ENCODE results near the gene PRLHR.

The PRLHR gene

DNA sequence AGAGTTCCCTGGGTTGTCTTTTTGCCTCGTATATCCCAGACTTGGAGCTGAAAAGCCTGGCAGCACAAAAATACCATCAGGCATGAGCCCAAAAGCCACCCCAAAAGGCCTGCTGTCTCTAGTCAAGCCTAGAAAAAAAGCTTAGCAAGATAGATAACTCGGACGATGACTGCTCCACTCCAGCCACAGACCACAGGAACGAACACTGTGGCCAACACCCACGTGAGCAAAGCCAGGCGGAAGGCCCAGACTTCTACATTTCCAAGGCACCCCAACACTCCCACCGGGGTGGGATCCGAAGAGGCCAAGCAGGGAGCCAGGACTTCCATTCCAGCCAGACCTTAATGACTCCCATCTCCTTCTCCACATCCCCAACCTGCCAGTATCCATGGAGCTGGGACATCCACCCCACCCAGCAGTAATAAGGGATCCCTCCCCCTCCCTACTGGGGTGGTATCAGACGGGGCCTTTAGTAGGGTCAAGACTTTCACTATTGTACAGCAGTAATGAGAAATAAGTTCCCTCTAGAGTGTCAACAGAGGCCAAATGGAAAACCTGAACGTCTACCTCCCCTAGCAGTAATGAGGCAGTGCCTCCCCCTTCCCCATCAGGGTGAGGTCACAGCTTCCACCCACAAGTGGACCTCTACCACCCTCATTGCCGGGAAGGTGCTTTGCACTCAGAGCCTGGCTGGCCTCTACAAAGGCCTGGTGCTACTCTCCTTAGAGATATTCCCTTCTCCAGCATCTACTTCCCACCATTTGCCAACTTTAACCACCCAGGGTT is 23.0 kb downstream of the PRLHR start:
- H3K4me3 ChIP-seq (ENCODE audit: low read length), result no peak overlapping the region
- H3K27me3 ChIP-seq (ENCODE audit: control insufficient read depth, insufficient read depth, low read length), result no peaks in the 10 kb centered on the region
- H3K27ac ChIP-seq (ENCODE audit: low read length), result no peak overlapping the region
- H3K9me3 ChIP-seq (ENCODE audit: control insufficient read depth, insufficient read depth, low read length), result no peaks in the 10 kb centered on the region
- DNase-seq (ENCODE audit: low read depth, low spot score), result no peak
- WGBS (ENCODE audit: insufficient coverage, insufficient read length), result no CpG with 5 or more reads among the region's 11 CpGs
- H3K36me3 ChIP-seq (ENCODE audit: control insufficient read depth, insufficient read depth, low read length), result no peaks in the 10 kb centered on the region
- H3K4me1 ChIP-seq (ENCODE audit: control insufficient read depth, insufficient read depth, low read length), result no peaks in the 10 kb centered on the region

- Histone ChIP-seq H3K4me1 (ENCODE audit: control insufficient read depth, insufficient read depth, low read length) (no peaks in the 10 kb centered on the region), H3K27me3 (ENCODE audit: control insufficient read depth, insufficient read depth, low read length) (no peaks in the 10 kb centered on the region), H3K36me3 (ENCODE audit: control insufficient read depth, insufficient read depth, low read length) (no peaks in the 10 kb centered on the region), H3K27ac (ENCODE audit: low read length) (no peak overlapping the region), H3K9me3 (ENCODE audit: control insufficient read depth, insufficient read depth, low read length) (no peaks in the 10 kb centered on the region), H3K4me3 (ENCODE audit: low read length) (no peak overlapping the region)
- WGBS (ENCODE audit: insufficient coverage, insufficient read length), result no CpG with 5 or more reads among the region's 3 CpGs
- no peak for DNase-seq (ENCODE audit: low read depth, low spot score)
Measured at GRCh38 chr10:118571123-118571522, 24.3 kb downstream of the PRLHR start.

DNA sequence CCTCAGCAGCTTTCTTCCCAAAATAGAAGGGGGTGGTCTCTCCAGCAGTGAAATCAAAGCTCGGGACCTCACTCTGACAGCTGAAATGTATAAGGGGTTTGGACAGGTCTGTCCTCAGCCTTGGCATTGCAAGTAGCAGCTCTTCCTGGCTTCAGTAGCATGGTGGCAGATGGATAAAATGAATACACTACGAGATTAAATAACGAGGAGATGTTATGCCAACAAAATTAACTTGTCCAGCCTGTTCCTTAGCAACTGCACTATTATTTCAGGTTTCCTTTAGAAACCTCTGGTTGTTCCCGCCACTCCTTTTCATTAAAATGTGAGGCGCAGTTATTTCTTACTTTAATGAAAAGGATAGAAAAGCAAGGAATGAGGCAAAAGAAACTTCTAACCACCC is 24.9 kb downstream of the PRLHR start:
- DNase-seq (ENCODE audit: low read depth, low spot score), result no peak
- no CpG with 5 or more reads among the region's 5 CpGs for WGBS (ENCODE audit: insufficient coverage, insufficient read length)

DNA sequence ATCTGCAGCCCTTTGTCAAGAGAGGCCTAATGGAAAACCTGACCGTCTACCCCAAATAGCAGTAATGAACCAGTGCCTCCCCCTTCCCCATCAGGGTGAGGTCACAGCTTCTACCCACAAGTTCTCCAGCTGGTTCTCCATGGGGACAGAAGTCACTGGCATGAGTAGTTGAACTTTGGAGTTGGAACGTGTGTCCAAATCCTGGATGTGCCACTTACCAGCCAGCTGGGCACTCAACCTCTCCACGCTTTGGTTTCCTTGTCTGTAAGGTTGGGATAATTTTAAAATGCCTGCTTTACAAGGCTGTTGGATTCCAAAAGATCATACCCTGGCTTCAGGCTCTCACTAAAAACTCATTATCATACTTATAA is 25.6 kb downstream of the PRLHR start:
- Histone ChIP-seq H3K27me3 (ENCODE audit: control insufficient read depth, insufficient read depth, low read length) (no peaks in the 10 kb centered on the region), H3K36me3 (ENCODE audit: control insufficient read depth, insufficient read depth, low read length) (no peaks in the 10 kb centered on the region), H3K4me3 (ENCODE audit: low read length) (no peak overlapping the region), H3K9me3 (ENCODE audit: control insufficient read depth, insufficient read depth, low read length) (no peaks in the 10 kb centered on the region), H3K27ac (ENCODE audit: low read length) (no peak overlapping the region), H3K4me1 (ENCODE audit: control insufficient read depth, insufficient read depth, low read length) (no peaks in the 10 kb centered on the region)
- no CpG with 5 or more reads among the region's 3 CpGs for WGBS (ENCODE audit: insufficient coverage, insufficient read length)
- DNase-seq (ENCODE audit: low read depth, low spot score), result no peak

More for the DNA sequence above, 24.9 kb downstream of the PRLHR start:
- Histone ChIP-seq H3K36me3 (ENCODE audit: control insufficient read depth, insufficient read depth, low read length) (no peaks in the 10 kb centered on the region), H3K27ac (ENCODE audit: low read length) (no peak overlapping the region), H3K9me3 (ENCODE audit: control insufficient read depth, insufficient read depth, low read length) (no peaks in the 10 kb centered on the region), H3K4me3 (ENCODE audit: low read length) (no peak overlapping the region), H3K27me3 (ENCODE audit: control insufficient read depth, insufficient read depth, low read length) (no peaks in the 10 kb centered on the region), H3K4me1 (ENCODE audit: control insufficient read depth, insufficient read depth, low read length) (no peaks in the 10 kb centered on the region)

DNA sequence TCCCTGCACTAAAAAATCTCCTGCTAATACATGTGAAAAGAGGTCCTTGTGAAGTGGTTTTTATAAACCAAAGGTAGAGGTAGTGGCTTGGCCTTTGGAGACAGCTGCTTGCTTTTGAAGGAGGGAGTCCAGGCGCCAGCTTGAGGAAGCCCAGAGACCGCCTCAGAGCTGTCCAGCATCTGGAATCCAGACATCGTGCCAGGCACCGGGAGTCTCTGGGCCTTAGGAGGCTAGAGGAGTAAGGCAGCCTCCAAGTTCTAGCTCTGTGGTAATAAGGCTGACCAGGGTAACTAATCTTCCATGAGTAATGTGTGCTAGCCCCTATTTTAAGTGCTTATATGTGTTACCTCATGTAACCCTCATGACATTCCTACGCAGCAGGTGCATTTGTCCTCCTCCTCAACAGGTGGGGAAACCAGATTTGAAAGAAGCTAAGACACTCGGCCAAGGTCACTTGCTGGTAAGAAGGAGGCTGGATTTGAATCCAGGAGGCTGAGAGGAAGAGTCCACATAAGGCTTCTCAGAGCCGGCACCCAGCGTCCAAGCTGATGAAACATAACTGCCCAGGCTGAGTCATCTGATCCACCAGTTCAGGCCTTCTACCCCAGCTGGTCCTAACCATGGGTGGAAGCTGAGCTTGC is 26.1 kb downstream of the PRLHR start:
- WGBS (ENCODE audit: insufficient coverage, insufficient read length), result no CpG with 5 or more reads among the region's 8 CpGs
- Histone ChIP-seq H3K36me3 (ENCODE audit: control insufficient read depth, insufficient read depth, low read length) (no peaks in the 10 kb centered on the region), H3K27me3 (ENCODE audit: control insufficient read depth, insufficient read depth, low read length) (no peaks in the 10 kb centered on the region), H3K4me3 (ENCODE audit: low read length) (no peak overlapping the region), H3K4me1 (ENCODE audit: control insufficient read depth, insufficient read depth, low read length) (no peaks in the 10 kb centered on the region), H3K9me3 (ENCODE audit: control insufficient read depth, insufficient read depth, low read length) (no peaks in the 10 kb centered on the region), H3K27ac (ENCODE audit: low read length) (no peak overlapping the region)
- DNase-seq (ENCODE audit: low read depth, low spot score), result no peak

GRCh38 chr10:118568327-118568848 is 27.1 kb downstream of the PRLHR start:
- H3K4me3 ChIP-seq (ENCODE audit: low read length), result no peak overlapping the region
- H3K4me1 ChIP-seq (ENCODE audit: control insufficient read depth, insufficient read depth, low read length), result no peaks in the 10 kb centered on the region
- no peaks in the 10 kb centered on the region for H3K36me3 ChIP-seq (ENCODE audit: control insufficient read depth, insufficient read depth, low read length)
- no peaks in the 10 kb centered on the region for H3K27me3 ChIP-seq (ENCODE audit: control insufficient read depth, insufficient read depth, low read length)
- H3K9me3 ChIP-seq (ENCODE audit: control insufficient read depth, insufficient read depth, low read length), result no peaks in the 10 kb centered on the region
- WGBS (ENCODE audit: insufficient coverage, insufficient read length), result no CpG with 5 or more reads among the region's 10 CpGs
- DNase-seq (ENCODE audit: low read depth, low spot score), result peak; percentile 29
- no peak overlapping the region for H3K27ac ChIP-seq (ENCODE audit: low read length)

DNA sequence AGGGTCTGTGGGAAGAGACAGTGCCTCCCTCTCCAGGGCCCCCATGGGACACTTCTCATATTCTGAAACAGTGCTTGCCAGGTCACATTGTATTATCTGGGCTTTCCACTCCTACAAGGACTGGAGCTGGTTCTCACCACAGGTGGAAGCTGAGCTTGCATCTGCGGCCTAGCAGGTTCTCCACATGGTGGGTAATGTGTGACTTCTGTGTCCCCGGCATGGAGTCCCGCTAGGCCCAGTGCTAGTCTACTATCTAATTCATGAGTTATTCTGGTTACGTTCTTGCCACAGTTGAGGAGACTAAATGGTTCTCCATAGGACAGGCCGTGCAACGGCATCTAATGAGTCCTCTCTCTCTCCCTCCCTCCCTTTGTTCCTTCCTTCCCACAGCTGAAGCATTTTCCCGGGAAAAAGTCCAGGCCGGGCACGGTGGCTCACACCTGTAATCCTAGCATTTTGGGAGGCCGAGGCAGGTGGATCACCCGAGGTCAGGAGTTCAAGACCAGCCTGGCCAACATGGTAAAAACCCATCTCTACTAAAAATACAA is 27.7 kb downstream of the PRLHR start:
- H3K4me3 ChIP-seq (ENCODE audit: low read length), result no peak overlapping the region
- no peak overlapping the region for H3K27ac ChIP-seq (ENCODE audit: low read length)
- no peaks in the 10 kb centered on the region for H3K27me3 ChIP-seq (ENCODE audit: control insufficient read depth, insufficient read depth, low read length)
- no peaks in the 10 kb centered on the region for H3K9me3 ChIP-seq (ENCODE audit: control insufficient read depth, insufficient read depth, low read length)
- no peaks in the 10 kb centered on the region for H3K36me3 ChIP-seq (ENCODE audit: control insufficient read depth, insufficient read depth, low read length)
- WGBS (ENCODE audit: insufficient coverage, insufficient read length), result no CpG with 5 or more reads among the region's 11 CpGs
- no peaks in the 10 kb centered on the region for H3K4me1 ChIP-seq (ENCODE audit: control insufficient read depth, insufficient read depth, low read length)
- no peak for DNase-seq (ENCODE audit: low read depth, low spot score)

DNA sequence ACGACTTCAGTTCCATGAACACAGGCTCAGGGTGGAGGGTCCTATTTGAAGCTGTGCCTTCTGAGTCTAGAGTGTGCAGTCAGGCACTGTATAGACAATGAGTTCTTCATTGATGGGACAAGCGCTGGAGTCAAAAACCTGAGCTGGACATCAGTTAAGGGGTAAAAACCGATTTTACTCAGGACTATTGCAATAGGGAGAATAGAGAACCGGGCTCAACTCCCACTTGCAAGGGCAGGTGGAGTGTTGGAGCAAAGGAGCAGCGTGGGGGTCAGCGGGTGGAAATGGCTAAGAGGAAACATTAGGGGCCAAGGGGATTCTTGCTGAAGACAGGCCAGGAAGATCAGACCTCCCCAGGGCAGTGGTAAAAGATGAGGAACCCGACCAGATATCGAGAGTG is 28.5 kb downstream of the PRLHR start:
- H3K9me3 ChIP-seq (ENCODE audit: control insufficient read depth, insufficient read depth, low read length), result no peaks in the 10 kb centered on the region
- no peak for DNase-seq (ENCODE audit: low read depth, low spot score)
- no peaks in the 10 kb centered on the region for H3K27me3 ChIP-seq (ENCODE audit: control insufficient read depth, insufficient read depth, low read length)
- WGBS (ENCODE audit: insufficient coverage, insufficient read length), result no CpG with 5 or more reads among the region's 8 CpGs
- H3K27ac ChIP-seq (ENCODE audit: low read length), result no peak overlapping the region
- H3K4me1 ChIP-seq (ENCODE audit: control insufficient read depth, insufficient read depth, low read length), result no peaks in the 10 kb centered on the region
- no peak overlapping the region for H3K4me3 ChIP-seq (ENCODE audit: low read length)
- H3K36me3 ChIP-seq (ENCODE audit: control insufficient read depth, insufficient read depth, low read length), result no peaks in the 10 kb centered on the region

- no CpG with 5 or more reads among the region's 12 CpGs for WGBS (ENCODE audit: insufficient coverage, insufficient read length)
- peaks cover 2% of the 10 kb centered on the region; the same call in 1 of the 2 replicates for H3K4me1 ChIP-seq (ENCODE audit: control insufficient read depth, insufficient read depth, low read length)
Measured at GRCh38 chr10:118565301-118566075, 30.0 kb downstream of the PRLHR start.

GRCh38 chr10:118564652-118565051 is 30.8 kb downstream of the PRLHR start:
- Histone ChIP-seq H3K36me3 (ENCODE audit: control insufficient read depth, insufficient read depth, low read length) (no peaks in the 10 kb centered on the region), H3K27ac (ENCODE audit: low read length) (no peak overlapping the region), H3K9me3 (ENCODE audit: control insufficient read depth, insufficient read depth, low read length) (no peaks in the 10 kb centered on the region), H3K27me3 (ENCODE audit: control insufficient read depth, insufficient read depth, low read length) (no peaks in the 10 kb centered on the region), H3K4me3 (ENCODE audit: low read length) (no peak overlapping the region), H3K4me1 (ENCODE audit: control insufficient read depth, insufficient read depth, low read length) (peaks cover 2% of the 10 kb centered on the region; the same call in 1 of the 2 replicates)
- DNase-seq (ENCODE audit: low read depth, low spot score), result peak; percentile 39
- WGBS (ENCODE audit: insufficient coverage, insufficient read length), result no CpG with 5 or more reads among the region's 6 CpGs

More at GRCh38 chr10:118565301-118566075, 30.0 kb downstream of the PRLHR start:
- H3K27ac ChIP-seq (ENCODE audit: low read length), result no peak overlapping the region
- no peaks in the 10 kb centered on the region for H3K36me3 ChIP-seq (ENCODE audit: control insufficient read depth, insufficient read depth, low read length)
- no peak for DNase-seq (ENCODE audit: low read depth, low spot score)
- no peaks in the 10 kb centered on the region for H3K9me3 ChIP-seq (ENCODE audit: control insufficient read depth, insufficient read depth, low read length)
- H3K4me3 ChIP-seq (ENCODE audit: low read length), result no peak overlapping the region
- H3K27me3 ChIP-seq (ENCODE audit: control insufficient read depth, insufficient read depth, low read length), result no peaks in the 10 kb centered on the region

Measured in iPS DF 6.9 (cell line).